HEK293 (cell line): ENCODE measurements around the gene SF3A1.

Source experiments
- MZF1 ChIP-seq: fragments of 450-650 bp; formaldehyde crosslinking; IDR thresholded peaks from 2 replicates; pipeline ENCODE4 v1.5.1; 2017; ENCODE audit warnings: missing biosample characterization, missing genetic modification characterization, borderline replicate concordance
- TRIM28 ChIP-seq: IDR thresholded peaks from 2 replicates; pipeline ENCODE4 v1.6.1; 2011; ENCODE audit warnings: low read length, control low read depth, borderline replicate concordance
- ZNF138 ChIP-seq: fragments of 450-650 bp; formaldehyde crosslinking; IDR thresholded peaks from 2 replicates; pipeline ENCODE4 v1.5.1; 2016; ENCODE audit warnings: missing biosample characterization, missing genetic modification characterization, borderline replicate concordance
- ZNF211 ChIP-seq: fragments of 450-650 bp; formaldehyde crosslinking; IDR thresholded peaks from 2 replicates; pipeline ENCODE4 v1.5.1; 2016; ENCODE audit warnings: low read depth, missing biosample characterization, missing genetic modification characterization
- ZNF302 ChIP-seq: fragments of 450-650 bp; formaldehyde crosslinking; IDR thresholded peaks from 2 replicates; pipeline ENCODE4 v1.5.1; 2016; ENCODE audit warnings: missing biosample characterization, missing genetic modification characterization, low read depth
- ZNF354C ChIP-seq: fragments of 450-650 bp; formaldehyde crosslinking; IDR thresholded peaks from 2 replicates; pipeline ENCODE4 v1.5.1; 2016; ENCODE audit warnings: missing biosample characterization, missing genetic modification characterization, low read depth, borderline replicate concordance
- ZNF529 ChIP-seq: fragments of 450-650 bp; formaldehyde crosslinking; IDR thresholded peaks from 2 replicates; pipeline ENCODE4 v1.5.1; 2017; ENCODE audit warnings: missing genetic modification characterization, missing biosample characterization; ENCODE audit not compliant: insufficient replicate concordance
- ZNF658 ChIP-seq: fragments of 450-650 bp; formaldehyde crosslinking; IDR thresholded peaks from 2 replicates; pipeline ENCODE4; 2016; ENCODE audit warnings: missing biosample characterization, missing genetic modification characterization
- ZNF747 ChIP-seq: fragments of 450-650 bp; formaldehyde crosslinking; IDR thresholded peaks from 2 replicates; pipeline ENCODE4 v1.5.1; 2016; ENCODE audit warnings: missing biosample characterization, missing genetic modification characterization
- ZNF777 ChIP-seq: fragments of 450-650 bp; formaldehyde crosslinking; IDR thresholded peaks from 2 replicates; pipeline ENCODE4 v1.5.1; 2017; ENCODE audit warnings: missing biosample characterization, missing genetic modification characterization, borderline replicate concordance
- TF ChIP-seq, protein P1 (sequence below): fragments of 450-650 bp; formaldehyde crosslinking; IDR thresholded peaks from 2 replicates; pipeline ENCODE4 v1.5.1; 2016; ENCODE audit warnings: missing biosample characterization, missing genetic modification characterization
- TF ChIP-seq, protein P2 (sequence below): fragments of 450-650 bp; formaldehyde crosslinking; optimal IDR thresholded peaks from 2 replicates; pipeline ENCODE3; 2016; ENCODE audit warnings: missing biosample characterization, mild to moderate bottlenecking, missing genetic modification characterization

DNA sequence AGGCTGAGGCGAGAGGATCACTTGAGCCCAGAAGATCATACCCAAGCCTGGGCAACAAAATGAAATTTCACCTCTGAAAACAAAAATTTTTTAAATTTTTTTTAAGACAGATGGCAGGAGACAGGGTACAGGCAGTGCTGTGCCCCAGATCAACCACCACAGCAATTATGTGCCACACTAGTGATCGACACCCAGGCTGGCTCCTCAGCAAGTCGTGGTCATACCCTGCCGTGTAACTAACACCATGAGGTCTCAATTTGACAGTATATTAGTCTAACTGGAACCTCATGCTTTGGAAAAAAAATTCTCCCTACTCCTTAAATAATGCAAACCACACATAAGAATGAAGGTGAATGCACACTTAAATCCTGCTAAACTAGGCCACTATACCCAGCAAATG lies 8.3 kb downstream of the SF3A1 start:
- TF ChIP-seq ZNF777 (tag by site-specific recombination) (no peak), ZNF138 (tag by site-specific recombination) (no peak), MZF1 (tag by site-specific recombination) (no peak), ZNF211 (tag by site-specific recombination) (no peak), TRIM28 (no peak), ZNF747 (no peak), ZNF302 (tag by site-specific recombination) (no peak), ZNF529 (tag by site-specific recombination) (no peak), ZNF354C (tag by site-specific recombination) (no peak), ZNF658 (tag by site-specific recombination) (no peak)
- TF ChIP-seq, protein P1, sequence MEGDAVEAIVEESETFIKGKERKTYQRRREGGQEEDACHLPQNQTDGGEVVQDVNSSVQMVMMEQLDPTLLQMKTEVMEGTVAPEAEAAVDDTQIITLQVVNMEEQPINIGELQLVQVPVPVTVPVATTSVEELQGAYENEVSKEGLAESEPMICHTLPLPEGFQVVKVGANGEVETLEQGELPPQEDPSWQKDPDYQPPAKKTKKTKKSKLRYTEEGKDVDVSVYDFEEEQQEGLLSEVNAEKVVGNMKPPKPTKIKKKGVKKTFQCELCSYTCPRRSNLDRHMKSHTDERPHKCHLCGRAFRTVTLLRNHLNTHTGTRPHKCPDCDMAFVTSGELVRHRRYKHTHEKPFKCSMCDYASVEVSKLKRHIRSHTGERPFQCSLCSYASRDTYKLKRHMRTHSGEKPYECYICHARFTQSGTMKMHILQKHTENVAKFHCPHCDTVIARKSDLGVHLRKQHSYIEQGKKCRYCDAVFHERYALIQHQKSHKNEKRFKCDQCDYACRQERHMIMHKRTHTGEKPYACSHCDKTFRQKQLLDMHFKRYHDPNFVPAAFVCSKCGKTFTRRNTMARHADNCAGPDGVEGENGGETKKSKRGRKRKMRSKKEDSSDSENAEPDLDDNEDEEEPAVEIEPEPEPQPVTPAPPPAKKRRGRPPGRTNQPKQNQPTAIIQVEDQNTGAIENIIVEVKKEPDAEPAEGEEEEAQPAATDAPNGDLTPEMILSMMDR (tag by site-specific recombination): no peak
- TF ChIP-seq, protein P2, sequence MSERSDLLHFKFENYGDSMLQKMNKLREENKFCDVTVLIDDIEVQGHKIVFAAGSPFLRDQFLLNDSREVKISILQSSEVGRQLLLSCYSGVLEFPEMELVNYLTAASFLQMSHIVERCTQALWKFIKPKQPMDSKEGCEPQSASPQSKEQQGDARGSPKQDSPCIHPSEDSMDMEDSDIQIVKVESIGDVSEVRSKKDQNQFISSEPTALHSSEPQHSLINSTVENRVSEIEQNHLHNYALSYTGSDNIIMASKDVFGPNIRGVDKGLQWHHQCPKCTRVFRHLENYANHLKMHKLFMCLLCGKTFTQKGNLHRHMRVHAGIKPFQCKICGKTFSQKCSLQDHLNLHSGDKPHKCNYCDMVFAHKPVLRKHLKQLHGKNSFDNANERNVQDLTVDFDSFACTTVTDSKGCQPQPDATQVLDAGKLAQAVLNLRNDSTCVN (tag by site-specific recombination): no peak
